Smooth muscle cell (in vitro differentiated cells): ENCODE data around the gene SORBS1. TPM values are rescaled to one million over a fixed set of nuclear protein-coding genes. Genes with fewer than 3 reads are reported as not detected.

Experiments
- DNase-seq: peaks from one replicate; lab custom pipeline; 2025; ENCODE audit not compliant: unreplicated experiment; lab: John Stamatoyannopoulos, UW
- H2AFZ ChIP-seq: fragments of 200-600 bp; sonication (generic); 2 replicates; pipeline ENCODE4 v1.6.0; 2016; ENCODE audit warnings: antibody characterized with exemption, low read depth, mild to moderate bottlenecking
- H3F3A ChIP-seq: fragments of 200-600 bp; sonication (generic); 2 replicates; pipeline ENCODE4 v1.6.0; 2017; ENCODE audit warnings: antibody characterized with exemption, low read depth
- H3K27ac ChIP-seq: fragments of 200-600 bp; sonication (generic); 2 replicates; pipeline ENCODE4 v1.5.1; 2016; ENCODE audit warnings: low read depth, mild to moderate bottlenecking
- H3K27me3 ChIP-seq: fragments of 200-600 bp; sonication (generic); 2 replicates; pipeline ENCODE4 v1.6.1; 2016; ENCODE audit warnings: low read depth, mild to moderate bottlenecking
- H3K36me3 ChIP-seq: fragments of 200-600 bp; sonication (generic); 2 replicates; pipeline ENCODE4 v1.5.1; 2016; ENCODE audit warnings: low read depth
- H3K4me1 ChIP-seq: fragments of 200-600 bp; sonication (generic); 2 replicates; pipeline ENCODE4 v1.5.1; 2016; ENCODE audit warnings: low read depth
- H3K4me2 ChIP-seq: fragments of 200-600 bp; sonication (generic); 2 replicates; pipeline ENCODE4 v1.6.0; 2016; ENCODE audit warnings: mild to moderate bottlenecking
- H3K4me3 ChIP-seq: fragments of 200-600 bp; sonication (generic); 2 replicates; pipeline ENCODE4 v1.5.1; 2016; ENCODE audit warnings: mild to moderate bottlenecking
- H3K79me2 ChIP-seq: fragments of 200-600 bp; sonication (generic); 2 replicates; pipeline ENCODE4 v1.6.0; 2016; ENCODE audit warnings: low read depth, mild to moderate bottlenecking
- H3K9ac ChIP-seq: fragments of 200-600 bp; sonication (generic); 2 replicates; pipeline ENCODE4 v1.6.0; 2016; ENCODE audit warnings: low read depth
- H3K9me3 ChIP-seq: fragments of 200-600 bp; sonication (generic); replicated peaks from 2 replicates; pipeline ENCODE4 v1.5.1; 2016; ENCODE audit warnings: low read depth
- H4K20me1 ChIP-seq: fragments of 200-600 bp; sonication (generic); 2 replicates; pipeline ENCODE4 v1.6.0; 2016; ENCODE audit warnings: low read depth
- CTCF ChIP-seq: fragments of 200-600 bp; sonication (generic); IDR thresholded peaks from 2 replicates; pipeline ENCODE4 v1.5.1; 2017; ENCODE audit warnings: borderline replicate concordance, mild to moderate bottlenecking, antibody characterized with exemption; ENCODE audit not compliant: insufficient read depth, poor library complexity, severe bottlenecking
- WGBS: methylation state at CpG from one replicate; pipeline ENCODE4 v1.1.7; 2016; ENCODE audit warnings: low lambda C conversion rate; 5-methylcytosine and 5-hydroxymethylcytosine counted together
- polyA plus RNA-seq: library from polyadenylated mRNA; unstranded; fragments of >200 nt; fragmentation: Nextera tagmentation; extraction: Ambion mirVana; gene quantifications from 2 replicates; pipeline ENCODE4 v1.2.1, GENCODE V29; 2016
- total RNA-seq: library from RNA; depleted of rRNA; stranded (reverse); fragments of >200 nt; gene quantifications from 2 replicates; pipeline ENCODE4 v1.2.3, GENCODE V29; 2014

Gene SORBS1
- total and polyA plus RNA-seq, 2 experiments from 2014 or later, result 14.6 to 21.0 TPM

DNA sequence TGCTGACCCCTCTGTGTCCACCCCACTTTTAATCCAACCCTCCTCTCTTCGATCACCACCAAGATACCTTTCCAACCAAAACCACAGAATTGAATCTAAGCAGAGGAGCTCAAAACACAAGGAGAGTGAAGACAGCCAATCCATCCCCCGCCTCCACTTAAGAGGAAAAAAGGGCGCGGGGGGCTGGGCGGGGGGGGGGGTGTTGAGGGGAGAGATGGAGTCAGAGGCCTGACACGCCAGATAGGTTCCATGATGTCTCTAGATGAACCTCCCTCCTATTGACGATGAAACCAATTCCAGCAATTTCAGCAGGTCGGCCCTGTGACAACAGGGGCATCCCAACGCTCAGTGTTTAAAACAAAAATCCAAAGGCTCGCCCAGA is 1.3 kb downstream of the SORBS1 start:
- Histone ChIP-seq H3K27me3 (no peaks in the 10 kb centered on the region), H3K4me2 (peak overlapping the region; percentile 91), H4K20me1 (peaks cover 22% of the 10 kb centered on the region), H3K4me3 (peak overlapping the region; percentile 90), H3F3A (peaks cover 8% of the 10 kb centered on the region), H2AFZ (peak overlapping the region; percentile 57), H3K27ac (peak overlapping the region; percentile 49), H3K9me3 (no peaks in the 10 kb centered on the region), H3K36me3 (no peaks in the 10 kb centered on the region), H3K4me1 (peaks cover 17% of the 10 kb centered on the region), H3K79me2 (peaks cover 38% of the 10 kb centered on the region), H3K9ac (peak overlapping the region; percentile 78)
- 6% methylated on average over 9 of the region's 10 CpGs for WGBS
- no peak for DNase-seq
- no peak for TF ChIP-seq CTCF

DNA sequence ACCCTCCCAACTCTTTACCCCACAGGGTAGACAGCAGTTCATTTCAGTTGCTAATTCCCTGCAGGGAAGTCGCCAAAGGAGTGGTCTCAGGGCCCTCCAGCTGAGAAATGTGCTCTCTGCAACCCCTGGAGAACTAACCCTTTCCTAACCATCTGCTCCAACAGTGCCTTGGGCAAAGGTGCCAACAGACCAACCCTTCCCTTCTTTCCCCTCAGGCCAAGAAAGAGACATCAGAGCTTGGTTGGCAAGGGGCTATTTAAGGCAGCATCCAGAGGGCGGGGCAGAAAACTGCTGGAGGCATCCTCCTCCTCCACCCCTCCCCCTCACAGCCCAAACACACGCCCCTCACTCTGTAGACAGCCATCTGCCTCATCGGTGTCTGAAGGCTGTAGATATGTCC is 1.7 kb downstream of the SORBS1 start:
- no peak overlapping the region for H3K27ac ChIP-seq
- no peak for TF ChIP-seq CTCF
- no peaks in the 10 kb centered on the region for H3K36me3 ChIP-seq
- H3F3A ChIP-seq, result peaks cover 8% of the 10 kb centered on the region
- no peaks in the 10 kb centered on the region for H3K9me3 ChIP-seq
- WGBS, result 9% methylated on average over 4 of the region's 4 CpGs
- peak overlapping the region; percentile 90 for H3K4me3 ChIP-seq
- peaks cover 17% of the 10 kb centered on the region for H3K4me1 ChIP-seq
- no peak overlapping the region for H2AFZ ChIP-seq
- no peaks in the 10 kb centered on the region for H3K27me3 ChIP-seq
- peak overlapping the region; percentile 91 for H3K4me2 ChIP-seq
- H4K20me1 ChIP-seq, result peaks cover 22% of the 10 kb centered on the region
- no peak overlapping the region for H3K9ac ChIP-seq
- DNase-seq, result no peak
- peaks cover 40% of the 10 kb centered on the region for H3K79me2 ChIP-seq

GRCh38 chr10:95558593-95559320 is 2.4 kb downstream of the SORBS1 start:
- Histone ChIP-seq H3F3A (peaks cover 8% of the 10 kb centered on the region), H3K9me3 (no peaks in the 10 kb centered on the region), H3K27ac (no peak overlapping the region), H3K27me3 (no peaks in the 10 kb centered on the region), H3K4me2 (peak overlapping the region; percentile 91), H3K4me3 (peak overlapping the region; percentile 90), H2AFZ (no peak overlapping the region), H3K36me3 (no peaks in the 10 kb centered on the region), H3K79me2 (peaks cover 48% of the 10 kb centered on the region), H3K4me1 (peaks cover 17% of the 10 kb centered on the region), H4K20me1 (peaks cover 22% of the 10 kb centered on the region), H3K9ac (no peak overlapping the region)
- no peak for DNase-seq
- TF ChIP-seq CTCF, result no peak
- WGBS, result 58% methylated on average over 1 of the region's 1 CpG
